KOPT-K1 (cell line): ENCODE data around the gene ZNF592.

Experiments
- H3K27ac ChIP-seq: fragments of 200-600 bp; sonication (generic); 2 replicates; pipeline ENCODE4 v1.5.1; 2016; ENCODE audit warnings: antibody characterized with exemption, mild to moderate bottlenecking, low read depth, low read length; ENCODE audit not compliant: poor library complexity, severe bottlenecking
- H3K36me3 ChIP-seq: fragments of 200-600 bp; sonication (generic); 2 replicates; pipeline ENCODE4 v1.5.1; 2017; ENCODE audit warnings: antibody characterized with exemption, mild to moderate bottlenecking, low read length, moderate library complexity; ENCODE audit not compliant: insufficient read depth
- H3K9me3 ChIP-seq: fragments of 200-600 bp; sonication (generic); 2 replicates; pipeline ENCODE4 v1.5.1; 2017; ENCODE audit warnings: antibody characterized with exemption, low read length, mild to moderate bottlenecking; ENCODE audit not compliant: insufficient read depth, poor library complexity, severe bottlenecking

Gene ZNF592

GRCh38 chr15:84781495-84781894, 33.1 kb downstream of the ZNF592 start:
- peaks cover 65% of the 10 kb centered on the region for H3K36me3 ChIP-seq

GRCh38 chr15:84782346-84782745, 34.0 kb downstream of the ZNF592 start:
- Histone ChIP-seq H3K27ac (no peak overlapping the region), H3K9me3 (no peaks in the 10 kb centered on the region), H3K36me3 (peaks cover 72% of the 10 kb centered on the region)

More at GRCh38 chr15:84781495-84781894, 33.1 kb downstream of the ZNF592 start:
- no peaks in the 10 kb centered on the region for H3K9me3 ChIP-seq
- no peak overlapping the region for H3K27ac ChIP-seq

GRCh38 chr15:84783493-84784251, 35.3 kb downstream of the ZNF592 start:
- H3K36me3 ChIP-seq = peaks cover 71% of the 10 kb centered on the region
- no peaks in the 10 kb centered on the region for H3K9me3 ChIP-seq
- no peak overlapping the region for H3K27ac ChIP-seq

GRCh38 chr15:84784262-84784661, 35.9 kb downstream of the ZNF592 start:
- H3K9me3 ChIP-seq = no peaks in the 10 kb centered on the region
- no peak overlapping the region for H3K27ac ChIP-seq
- peaks cover 73% of the 10 kb centered on the region for H3K36me3 ChIP-seq

- Histone ChIP-seq H3K9me3 (no peaks in the 10 kb centered on the region), H3K36me3 (peaks cover 67% of the 10 kb centered on the region), H3K27ac (no peak overlapping the region)
These were observed 36.7 kb downstream of the ZNF592 start for GRCh38 chr15:84785053-84785452.

GRCh38 chr15:84788500-84788899, 40.1 kb downstream of the ZNF592 start:
- H3K9me3 ChIP-seq = no peaks in the 10 kb centered on the region
- no peak overlapping the region for H3K27ac ChIP-seq
- peaks cover 84% of the 10 kb centered on the region for H3K36me3 ChIP-seq

GRCh38 chr15:84789762-84790161, 41.4 kb downstream of the ZNF592 start:
- peaks cover 83% of the 10 kb centered on the region for H3K36me3 ChIP-seq
- H3K27ac ChIP-seq = no peak overlapping the region

GRCh38 chr15:84790676-84791075, 42.3 kb downstream of the ZNF592 start:
- H3K36me3 ChIP-seq = peaks cover 81% of the 10 kb centered on the region

More at GRCh38 chr15:84789762-84790161, 41.4 kb downstream of the ZNF592 start:
- H3K9me3 ChIP-seq = no peaks in the 10 kb centered on the region

GRCh38 chr15:84791763-84792162, 43.4 kb downstream of the ZNF592 start:
- H3K27ac ChIP-seq = no peak overlapping the region
- peaks cover 81% of the 10 kb centered on the region for H3K36me3 ChIP-seq
- no peaks in the 10 kb centered on the region for H3K9me3 ChIP-seq

More at GRCh38 chr15:84790676-84791075, 42.3 kb downstream of the ZNF592 start:
- Histone ChIP-seq H3K27ac (no peak overlapping the region), H3K9me3 (no peaks in the 10 kb centered on the region)

GRCh38 chr15:84793431-84794161, 45.2 kb downstream of the ZNF592 start:
- no peak overlapping the region for H3K27ac ChIP-seq
- no peaks in the 10 kb centered on the region for H3K9me3 ChIP-seq
- peaks cover 83% of the 10 kb centered on the region for H3K36me3 ChIP-seq

GRCh38 chr15:84794162-84794547, 45.8 kb downstream of the ZNF592 start:
- H3K9me3 ChIP-seq = no peaks in the 10 kb centered on the region
- H3K27ac ChIP-seq = no peak overlapping the region
- H3K36me3 ChIP-seq = peaks cover 84% of the 10 kb centered on the region

GRCh38 chr15:84795186-84795585, 46.8 kb downstream of the ZNF592 start:
- H3K27ac ChIP-seq = no peak overlapping the region
- H3K9me3 ChIP-seq = no peaks in the 10 kb centered on the region
- H3K36me3 ChIP-seq = peaks cover 92% of the 10 kb centered on the region

GRCh38 chr15:84797212-84797611, 48.8 kb downstream of the ZNF592 start:
- H3K9me3 ChIP-seq = no peaks in the 10 kb centered on the region
- H3K36me3 ChIP-seq = peaks cover 90% of the 10 kb centered on the region
- H3K27ac ChIP-seq = no peak overlapping the region

GRCh38 chr15:84797801-84798200, 49.4 kb downstream of the ZNF592 start:
- Histone ChIP-seq H3K36me3 (peaks cover 90% of the 10 kb centered on the region), H3K9me3 (no peaks in the 10 kb centered on the region), H3K27ac (no peak overlapping the region)

GRCh38 chr15:84798436-84798946, 50.1 kb downstream of the ZNF592 start:
- H3K27ac ChIP-seq = no peak overlapping the region
- peaks cover 92% of the 10 kb centered on the region for H3K36me3 ChIP-seq
- no peaks in the 10 kb centered on the region for H3K9me3 ChIP-seq
